Bronchial epithelial cell (primary cell): Measurements from ENCODE around the gene MRPL53. TPM values are rescaled to one million over a fixed set of nuclear protein-coding genes. Genes with fewer than 3 reads are reported as not detected.

ENCODE experiments used
- DNase-seq: peaks from one replicate; pipeline ENCODE4 v3.0.0-alpha.2; 2010; ENCODE audit warnings: low read depth
- FAIRE-seq: peaks from 2 replicates; lab custom pipeline; 2011; peaks lifted over from hg19 to GRCh38; lab: Jason Lieb, UNC
- H3K27me3 ChIP-seq: 2 replicates; pipeline ENCODE4 v1.5.1; 2011; ENCODE audit warnings: low read length; ENCODE audit not compliant: control insufficient read depth, insufficient read depth
- H3K36me3 ChIP-seq: 2 replicates; pipeline ENCODE4 v1.5.1; 2011; ENCODE audit warnings: low read length; ENCODE audit not compliant: control insufficient read depth, insufficient read depth
- H3K4me3 ChIP-seq: 2 replicates; pipeline ENCODE4 v1.5.1; 2011; ENCODE audit warnings: mild to moderate bottlenecking, low read depth, low read length, control low read depth
- total RNA-seq: library from RNA; depleted of rRNA; stranded (reverse); fragments of >200 nt; gene quantifications from 2 replicates; pipeline ENCODE4 v1.2.1, GENCODE V29; 2014
- TF ChIP-seq, protein P1 (sequence below): IDR thresholded peaks from 2 replicates; pipeline ENCODE4 v1.5.1; 2011; ENCODE audit warnings: mild to moderate bottlenecking, moderate library complexity, low read length, control low read depth, inconsistent platforms; ENCODE audit not compliant: insufficient read depth, severe bottlenecking

Gene MRPL53
- total RNA-seq: 45.6 and 57.9 TPM in 2 replicates

DNA sequence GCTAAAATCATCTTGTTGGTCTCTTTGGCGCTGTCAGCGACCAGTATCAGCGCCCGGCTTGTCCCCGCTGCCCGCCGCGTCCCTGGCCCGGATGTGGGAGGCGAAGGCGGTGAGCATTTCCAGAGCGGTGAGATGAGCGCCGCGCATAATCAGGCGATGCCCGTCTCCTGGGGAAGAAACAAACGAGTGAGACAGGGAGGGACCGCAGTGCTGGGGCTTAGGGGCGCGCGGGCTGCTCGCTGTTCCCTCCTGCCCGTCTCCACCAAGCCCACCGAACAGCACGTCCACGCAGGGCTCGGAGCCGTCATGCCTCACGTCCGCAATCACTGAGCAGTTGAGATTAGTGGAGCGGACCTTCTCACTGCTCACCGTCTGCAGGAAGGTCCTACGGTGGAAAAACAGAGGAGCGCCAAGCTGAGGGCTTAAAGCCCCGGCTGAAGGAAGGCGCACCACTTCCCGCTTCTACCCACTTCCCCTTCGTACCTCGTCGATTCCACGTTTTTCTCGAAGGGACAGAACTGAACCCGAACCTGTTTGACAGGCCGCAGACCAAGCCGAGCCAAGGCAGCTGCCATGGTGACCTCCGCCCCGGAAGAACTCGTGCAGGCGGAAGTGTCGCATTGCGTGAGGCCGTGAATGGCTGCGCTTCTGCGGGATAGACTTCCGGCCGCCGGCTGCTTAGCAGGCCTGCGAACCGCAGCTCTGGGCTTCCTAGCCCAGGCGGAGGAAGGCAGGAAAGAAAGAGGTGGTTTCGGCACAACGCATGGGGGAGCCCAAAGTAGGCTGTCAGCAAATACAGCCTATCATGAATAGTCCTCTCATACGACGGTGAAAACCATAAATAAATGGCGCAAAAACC lies at the start of gene MRPL53:
Gene MRPL53, minus strand, starts transcription at position 595 of the 859 bp plus-strand sequence. Its CDS starts 20 bp downstream, at position 575.
- peak; percentile 87 for DNase-seq
- Histone ChIP-seq H3K27me3 (no peaks in the 10 kb centered on the region), H3K36me3 (peaks cover 6% of the 10 kb centered on the region), H3K4me3 (peak within 1 kb of the TSS; percentile 84)
- FAIRE-seq: no peak
- TF ChIP-seq, protein P1, sequence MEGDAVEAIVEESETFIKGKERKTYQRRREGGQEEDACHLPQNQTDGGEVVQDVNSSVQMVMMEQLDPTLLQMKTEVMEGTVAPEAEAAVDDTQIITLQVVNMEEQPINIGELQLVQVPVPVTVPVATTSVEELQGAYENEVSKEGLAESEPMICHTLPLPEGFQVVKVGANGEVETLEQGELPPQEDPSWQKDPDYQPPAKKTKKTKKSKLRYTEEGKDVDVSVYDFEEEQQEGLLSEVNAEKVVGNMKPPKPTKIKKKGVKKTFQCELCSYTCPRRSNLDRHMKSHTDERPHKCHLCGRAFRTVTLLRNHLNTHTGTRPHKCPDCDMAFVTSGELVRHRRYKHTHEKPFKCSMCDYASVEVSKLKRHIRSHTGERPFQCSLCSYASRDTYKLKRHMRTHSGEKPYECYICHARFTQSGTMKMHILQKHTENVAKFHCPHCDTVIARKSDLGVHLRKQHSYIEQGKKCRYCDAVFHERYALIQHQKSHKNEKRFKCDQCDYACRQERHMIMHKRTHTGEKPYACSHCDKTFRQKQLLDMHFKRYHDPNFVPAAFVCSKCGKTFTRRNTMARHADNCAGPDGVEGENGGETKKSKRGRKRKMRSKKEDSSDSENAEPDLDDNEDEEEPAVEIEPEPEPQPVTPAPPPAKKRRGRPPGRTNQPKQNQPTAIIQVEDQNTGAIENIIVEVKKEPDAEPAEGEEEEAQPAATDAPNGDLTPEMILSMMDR: no peak

GRCh38 chr2:74516650-74517049 lies 44.2 kb upstream of the MRPL53 start:
- TF ChIP-seq, protein P1: no peak
- FAIRE-seq (no peak), DNase-seq (no peak)
- H3K36me3 ChIP-seq: no peaks in the 10 kb centered on the region
- peaks cover 36% of the 10 kb centered on the region for H3K27me3 ChIP-seq
- no peak overlapping the region for H3K4me3 ChIP-seq

GRCh38 chr2:74515981-74516633 lies 43.6 kb upstream of the MRPL53 start:
- FAIRE-seq: no peak
- TF ChIP-seq, protein P1: no peak

DNA sequence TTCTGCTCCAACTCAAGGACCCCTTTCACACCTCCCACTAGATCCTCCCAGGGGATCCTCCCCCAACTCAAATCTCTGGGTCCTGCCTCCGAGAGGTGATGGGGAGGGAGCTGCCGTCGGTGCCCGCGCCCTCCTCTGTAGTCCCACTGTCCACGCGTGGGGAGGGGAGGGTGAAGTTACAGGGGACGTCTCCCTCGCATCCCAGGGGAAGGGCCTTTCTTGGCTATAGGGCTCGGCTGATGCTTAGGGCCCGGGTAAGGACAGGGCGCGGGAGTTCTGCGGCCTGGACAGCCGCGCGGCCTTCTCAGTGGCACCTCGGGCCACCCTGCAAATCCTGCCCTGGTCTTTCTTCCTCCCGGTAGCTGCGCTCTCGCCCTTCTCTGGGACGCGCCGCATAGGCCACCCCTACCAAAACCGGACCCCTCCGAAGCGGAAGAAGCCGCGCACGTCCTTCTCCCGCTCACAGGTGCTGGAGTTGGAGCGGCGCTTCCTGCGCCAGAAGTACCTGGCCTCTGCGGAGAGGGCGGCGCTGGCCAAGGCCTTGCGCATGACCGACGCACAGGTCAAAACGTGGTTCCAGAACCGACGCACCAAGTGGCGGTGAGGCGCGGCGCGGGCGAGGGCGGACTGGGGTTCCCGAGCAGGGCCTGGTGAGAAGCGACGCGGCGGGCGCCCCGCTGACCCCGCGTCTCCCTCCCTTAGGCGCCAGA lies 42.9 kb upstream of the MRPL53 start:
- Histone ChIP-seq H3K36me3 (no peaks in the 10 kb centered on the region), H3K27me3 (peaks cover 44% of the 10 kb centered on the region), H3K4me3 (no peak overlapping the region)
- no peak for FAIRE-seq
- no peak for DNase-seq
- TF ChIP-seq, protein P1: no peak

More at GRCh38 chr2:74515981-74516633, 43.6 kb upstream of the MRPL53 start:
- DNase-seq: peak; percentile 8
- Histone ChIP-seq H3K27me3 (peaks cover 42% of the 10 kb centered on the region), H3K4me3 (no peak overlapping the region), H3K36me3 (no peaks in the 10 kb centered on the region)

DNA sequence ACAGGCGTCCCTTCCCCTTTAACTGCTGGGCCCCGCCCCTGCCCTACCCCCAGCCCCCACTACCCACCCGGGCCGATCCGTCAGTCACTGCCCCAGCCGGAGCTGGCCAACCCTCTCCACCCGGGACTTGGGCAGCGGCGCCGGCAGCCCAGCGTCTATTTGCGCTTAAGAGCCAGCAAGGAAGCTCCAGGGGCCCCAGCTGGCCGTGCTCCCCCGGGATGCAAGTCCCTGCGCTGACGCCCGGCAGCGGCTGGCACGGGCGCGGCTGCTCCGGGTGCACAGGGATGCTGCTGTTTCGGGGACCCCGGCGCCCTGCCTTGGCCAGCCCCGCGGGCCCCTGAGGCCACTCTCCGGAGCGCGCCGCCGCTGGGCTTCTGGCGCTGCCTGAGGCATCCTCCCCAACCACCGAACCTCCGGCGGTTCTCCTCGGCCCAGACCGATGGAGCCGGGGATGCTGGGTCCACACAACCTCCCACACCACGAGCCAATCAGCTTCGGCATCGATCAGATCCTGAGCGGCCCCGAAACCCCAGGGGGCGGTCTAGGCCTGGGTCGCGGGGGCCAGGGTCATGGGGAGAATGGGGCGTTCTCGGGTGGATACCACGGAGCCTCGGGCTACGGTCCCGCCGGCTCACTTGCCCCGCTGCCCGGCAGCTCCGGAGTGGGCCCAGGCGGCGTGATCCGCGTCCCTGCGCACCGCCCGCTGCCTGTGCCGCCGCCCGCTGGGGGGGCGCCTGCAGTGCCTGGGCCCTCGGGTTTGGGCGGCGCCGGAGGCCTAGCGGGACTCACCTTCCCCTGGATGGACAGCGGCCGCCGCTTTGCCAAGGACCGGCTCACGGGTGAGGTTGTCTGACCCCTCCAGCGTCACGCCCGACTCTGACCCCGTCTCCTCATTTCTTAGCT lies 42.1 kb upstream of the MRPL53 start, which contains the start of gene TLX2:
Gene TLX2, plus strand, starts transcription at position 83 of the 903 bp plus-strand sequence. Its CDS starts 357 bp downstream, at position 440.
- FAIRE-seq: no peak
- H3K27me3 ChIP-seq: peaks cover 44% of the 10 kb centered on the region
- TF ChIP-seq, protein P1: no peak
- DNase-seq: no peak
- H3K4me3 ChIP-seq: no peak within 1 kb of the TSS
- no peaks in the 10 kb centered on the region for H3K36me3 ChIP-seq
